ENCODE results near the gene DPP8.

- TF ChIP-seq EP300 (IDR thresholded peaks at IDR 0.05): no peak
- TF ChIP-seq POLR2A (IDR thresholded peaks at IDR 0.05): no peak
- no peak for TF ChIP-seq POLR2AphosphoS5 (IDR thresholded peaks at IDR 0.05)
Observed at GRCh38 chr15:65406424-65407000, 111.0 kb downstream of the DPP8 start.

All from suprapubic skin (tissue), 4 donors.